ENCODE results near the gene DCAF15. TPM values are rescaled to one million over a fixed set of nuclear protein-coding genes. Genes with fewer than 3 reads are reported as not detected.

Gene DCAF15, protein sequence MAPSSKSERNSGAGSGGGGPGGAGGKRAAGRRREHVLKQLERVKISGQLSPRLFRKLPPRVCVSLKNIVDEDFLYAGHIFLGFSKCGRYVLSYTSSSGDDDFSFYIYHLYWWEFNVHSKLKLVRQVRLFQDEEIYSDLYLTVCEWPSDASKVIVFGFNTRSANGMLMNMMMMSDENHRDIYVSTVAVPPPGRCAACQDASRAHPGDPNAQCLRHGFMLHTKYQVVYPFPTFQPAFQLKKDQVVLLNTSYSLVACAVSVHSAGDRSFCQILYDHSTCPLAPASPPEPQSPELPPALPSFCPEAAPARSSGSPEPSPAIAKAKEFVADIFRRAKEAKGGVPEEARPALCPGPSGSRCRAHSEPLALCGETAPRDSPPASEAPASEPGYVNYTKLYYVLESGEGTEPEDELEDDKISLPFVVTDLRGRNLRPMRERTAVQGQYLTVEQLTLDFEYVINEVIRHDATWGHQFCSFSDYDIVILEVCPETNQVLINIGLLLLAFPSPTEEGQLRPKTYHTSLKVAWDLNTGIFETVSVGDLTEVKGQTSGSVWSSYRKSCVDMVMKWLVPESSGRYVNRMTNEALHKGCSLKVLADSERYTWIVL
- 10 to 100 TPM; 67.7 to 70.6 TPM for total RNA-seq

DNA sequence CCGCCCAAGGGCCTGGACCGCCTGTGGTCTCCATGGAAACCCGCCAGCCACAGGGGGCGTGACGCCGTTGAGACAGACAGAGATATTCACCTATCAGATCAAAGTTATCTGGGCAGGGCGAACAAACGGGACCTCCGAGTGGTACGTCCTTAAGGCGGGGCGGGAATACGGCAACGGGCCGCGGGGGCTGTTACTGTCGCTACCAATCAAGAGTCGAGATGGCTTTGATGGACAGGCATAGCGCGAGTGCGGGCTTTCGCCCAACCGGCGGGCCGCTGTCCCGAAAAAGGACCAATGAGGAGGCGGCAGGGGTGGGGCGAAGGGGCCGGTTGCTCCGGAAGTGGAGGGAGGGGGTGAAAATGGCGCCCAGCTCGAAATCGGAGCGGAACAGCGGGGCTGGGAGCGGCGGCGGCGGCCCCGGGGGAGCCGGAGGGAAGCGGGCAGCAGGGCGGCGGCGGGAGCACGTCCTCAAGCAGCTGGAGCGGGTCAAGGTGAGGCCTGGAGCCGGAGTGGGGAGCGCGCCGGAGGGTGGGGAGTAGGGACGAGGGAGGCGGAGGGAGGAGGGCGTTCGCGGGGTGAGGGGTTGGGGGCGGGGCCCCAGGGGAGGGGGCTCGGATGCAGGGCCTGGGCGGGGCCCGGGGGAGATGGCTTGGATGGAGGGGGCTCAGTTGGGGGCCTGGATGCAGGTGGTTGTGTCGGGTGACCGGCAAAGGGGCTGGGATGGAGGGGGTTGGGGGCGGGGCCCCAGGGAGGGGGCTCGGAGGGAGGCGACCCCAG lies at the start of gene DCAF15:
Gene DCAF15 (plus strand): TSS at position 356 of the 777 bp plus-strand sequence. CDS start 4 bp downstream, at position 360.
- Mint-ChIP-seq H3K27ac (peak within 1 kb of the TSS; percentile 84), H3K36me3 (ENCODE audit: low read depth) (peaks cover 13% of the 10 kb centered on the region), H3K4me3 (peak within 1 kb of the TSS; percentile 96)

DNA sequence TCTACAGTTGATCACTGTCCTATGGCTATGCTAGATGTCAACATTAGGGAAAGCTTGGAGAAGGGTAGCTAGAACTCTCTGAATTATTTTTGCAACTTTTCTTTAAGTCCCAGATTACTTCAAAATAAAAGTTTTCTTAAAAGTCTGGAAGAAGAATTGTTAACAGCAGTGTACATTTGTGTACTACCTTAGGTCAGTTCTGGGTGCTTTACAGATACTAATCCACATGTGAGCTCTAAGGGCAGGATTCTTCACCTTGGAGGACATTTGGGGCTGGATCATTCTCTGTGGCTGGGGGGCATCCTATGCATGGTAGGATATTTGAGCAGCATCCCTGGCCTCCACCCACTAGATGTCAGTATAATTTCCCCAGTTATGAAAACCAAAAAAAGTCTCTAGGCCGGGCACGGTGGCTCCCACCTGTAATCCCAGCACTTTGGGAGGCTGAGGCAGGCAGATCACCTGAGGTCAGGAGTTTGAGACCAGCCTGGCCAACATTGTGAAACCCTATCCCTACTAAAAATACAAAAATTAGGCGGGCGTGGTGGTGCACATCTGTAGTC lies 49.2 kb upstream of the DCAF15 start:
- CTCF ChIA-PET: interaction anchor here (0.6 to 1.7 kb wide), 19 partner anchors 17 to 579 kb away, joined by 3 to 8 read pairs (median 4); partner anchors contain the start of genes IL27RA and RFX1
- no peaks in the 10 kb centered on the region for H3K27me3 Mint-ChIP-seq (ENCODE audit: low read depth)
- peaks cover 30% of the 10 kb centered on the region for H3K4me1 Mint-ChIP-seq (ENCODE audit: low read depth)
- H3K36me3 Mint-ChIP-seq (ENCODE audit: low read depth): peaks cover 5% of the 10 kb centered on the region
- peaks cover 1% of the 10 kb centered on the region for H3K9me3 Mint-ChIP-seq
- intact Hi-C loops (cut with micrococcal nuclease): loop anchor here (2.0 kb wide), 1 partner anchor 146 kb away; no protein-coding TSS in a partner anchor
- no peak overlapping the region for H3K27ac Mint-ChIP-seq
- peak; percentile 58 for DNase-seq
- H3K4me3 Mint-ChIP-seq: no peak overlapping the region

More for the DNA sequence above, at the start of gene DCAF15:
- Mint-ChIP-seq H3K4me1 (ENCODE audit: low read depth) (peaks cover 17% of the 10 kb centered on the region), H3K9me3 (no peaks in the 10 kb centered on the region), H3K27me3 (ENCODE audit: low read depth) (no peaks in the 10 kb centered on the region)
- intact Hi-C loops (cut with micrococcal nuclease): loop anchor here (1.0 to 5.0 kb wide), 10 partner anchors 34 to 222 kb away; partner anchors contain the start of genes BRME1, CC2D1A, MISP3 and RFX1
- CTCF ChIA-PET: interaction anchor here (1.0 to 2.0 kb wide), 4 partner anchors 29 to 122 kb away, joined by 3 to 7 read pairs (median 4); partner anchors contain the start of gene IL27RA
- peak; percentile 100 for DNase-seq

DNA sequence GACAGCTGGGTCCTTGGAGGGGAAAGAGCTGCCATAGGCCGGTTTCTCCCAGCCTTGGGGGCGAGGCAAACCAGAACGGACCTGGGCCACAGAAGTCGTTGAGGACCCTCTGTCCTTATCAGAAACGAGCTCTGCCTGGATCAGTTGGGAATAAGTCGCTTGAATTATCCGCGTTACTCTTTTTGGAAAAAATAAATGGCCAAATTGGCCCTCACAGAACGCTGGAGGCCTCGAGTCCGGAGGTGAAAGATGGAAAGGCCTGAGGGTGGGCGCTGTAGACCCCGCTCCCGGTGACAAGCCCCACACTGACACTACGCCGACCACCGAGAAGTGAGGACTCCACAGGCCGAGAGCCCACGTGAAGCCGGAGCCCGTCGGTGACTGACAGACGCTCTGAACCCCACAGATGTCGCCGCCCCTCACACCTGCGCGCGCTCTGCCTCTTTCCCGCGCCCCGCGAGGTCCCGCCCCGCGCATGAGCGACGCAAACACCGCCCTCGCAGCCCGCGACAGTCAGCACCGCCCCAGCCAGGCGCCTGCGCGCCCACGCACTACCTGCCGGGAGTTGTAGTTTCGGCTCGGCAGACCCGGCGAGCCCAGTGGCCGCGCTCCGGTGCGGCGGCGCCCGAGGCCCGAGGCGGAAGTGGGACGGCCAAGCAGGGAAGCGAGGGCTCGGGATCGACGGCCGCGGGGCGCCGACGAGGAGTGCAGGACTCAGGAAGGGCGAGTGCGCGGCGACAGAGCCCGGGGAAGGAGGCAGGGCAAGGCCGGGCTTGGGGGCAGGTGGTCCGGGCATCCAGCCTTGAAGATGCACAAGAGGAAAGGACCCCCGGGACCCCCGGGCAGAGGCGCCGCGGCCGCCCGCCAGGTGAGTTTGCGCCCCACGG lies 46.4 kb upstream of the DCAF15 start, which contains the start of the genes BRME1 and CC2D1A:
Gene BRME1 (minus strand): TSS at position 484 of the 887 bp plus-strand sequence. CDS start 1,225 bp downstream, outside the sequence.
Gene CC2D1A (plus strand): TSS at position 568 of the 887 bp plus-strand sequence. CDS start 241 bp downstream, at position 809.
- Mint-ChIP-seq H3K9me3 (peaks cover 1% of the 10 kb centered on the region), H3K27ac (peak within 1 kb of the TSS; percentile 88), H3K27me3 (ENCODE audit: low read depth) (no peaks in the 10 kb centered on the region), H3K4me1 (ENCODE audit: low read depth) (peaks cover 30% of the 10 kb centered on the region), H3K36me3 (ENCODE audit: low read depth) (peaks cover 11% of the 10 kb centered on the region), H3K4me3 (peak within 1 kb of the TSS; percentile 86)
- CTCF ChIA-PET: interaction anchor here (0.6 to 1.5 kb wide), 6 partner anchors 25 to 193 kb away, joined by 3 to 5 read pairs (median 4); partner anchors contain the start of gene MISP3
- intact Hi-C loops (cut with micrococcal nuclease): loop anchor here (1.0 to 5.0 kb wide), 3 partner anchors 25 to 126 kb away; partner anchors contain the start of genes DCAF15 and IL27RA
- DNase-seq: peak; percentile 97

DNA sequence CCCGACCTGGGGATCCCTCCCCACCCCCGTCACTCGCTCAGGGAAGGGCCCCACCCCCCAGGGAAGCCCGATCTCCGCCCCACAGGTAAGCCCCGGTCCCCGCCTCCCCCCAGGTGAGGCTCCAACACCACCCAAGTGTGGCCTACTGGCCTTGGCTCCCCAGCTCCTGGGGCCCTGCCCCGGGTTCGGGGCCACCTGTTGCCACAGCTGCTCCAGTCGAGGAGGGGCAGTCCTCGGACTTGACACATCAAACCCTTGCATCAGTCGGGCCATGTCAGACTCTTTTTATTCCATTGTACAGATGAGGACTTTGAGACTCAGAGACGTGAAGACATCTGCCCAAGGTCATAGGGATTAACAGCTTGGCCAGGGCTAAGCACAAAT lies 45.8 kb upstream of the DCAF15 start:
- intact Hi-C loops (cut with micrococcal nuclease): loop anchor here (1.0 to 5.0 kb wide), 3 partner anchors 26 to 126 kb away; partner anchors contain the start of genes DCAF15 and IL27RA
- Mint-ChIP-seq H3K4me1 (ENCODE audit: low read depth) (peaks cover 30% of the 10 kb centered on the region), H3K27ac (no peak overlapping the region), H3K27me3 (ENCODE audit: low read depth) (no peaks in the 10 kb centered on the region), H3K4me3 (peak overlapping the region; percentile 86), H3K9me3 (peaks cover 1% of the 10 kb centered on the region), H3K36me3 (ENCODE audit: low read depth) (peaks cover 12% of the 10 kb centered on the region)
- CTCF ChIA-PET: interaction anchor here (1.0 kb wide), 1 partner anchor 94 kb away, joined by 3 read pairs; no protein-coding TSS in a partner anchor
- peak; percentile 46 for DNase-seq

DNA sequence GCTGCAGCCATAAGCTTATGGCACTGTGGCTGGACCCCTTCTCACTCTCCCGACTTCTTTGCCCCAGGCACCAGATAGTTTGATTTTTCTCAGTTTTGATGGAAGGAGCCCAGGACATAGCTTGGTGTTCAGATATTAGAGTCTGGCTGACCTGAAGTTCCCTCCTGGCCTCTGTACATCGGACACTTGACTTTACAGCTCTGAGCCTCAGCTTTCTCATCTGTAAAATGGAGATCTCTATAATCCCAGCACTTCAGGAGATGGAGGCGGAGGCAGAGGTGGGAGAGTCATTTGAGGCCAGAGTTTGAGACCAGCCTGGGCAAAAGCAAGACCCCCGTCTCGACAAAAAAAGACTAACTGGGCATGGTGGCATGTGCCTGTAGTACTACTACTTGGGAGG lies 45.4 kb upstream of the DCAF15 start:
- Mint-ChIP-seq H3K27ac (no peak overlapping the region), H3K36me3 (ENCODE audit: low read depth) (peaks cover 12% of the 10 kb centered on the region), H3K27me3 (ENCODE audit: low read depth) (no peaks in the 10 kb centered on the region), H3K4me1 (ENCODE audit: low read depth) (peaks cover 30% of the 10 kb centered on the region), H3K4me3 (peak overlapping the region; percentile 86), H3K9me3 (peaks cover 1% of the 10 kb centered on the region)
- intact Hi-C loops (cut with micrococcal nuclease): loop anchor here (1.0 to 5.0 kb wide), 3 partner anchors 26 to 125 kb away; partner anchors contain the start of genes DCAF15 and IL27RA
- no peak for DNase-seq
- CTCF ChIA-PET: interaction anchor here (1.0 kb wide), 1 partner anchor 94 kb away, joined by 3 read pairs; no protein-coding TSS in a partner anchor

DNA sequence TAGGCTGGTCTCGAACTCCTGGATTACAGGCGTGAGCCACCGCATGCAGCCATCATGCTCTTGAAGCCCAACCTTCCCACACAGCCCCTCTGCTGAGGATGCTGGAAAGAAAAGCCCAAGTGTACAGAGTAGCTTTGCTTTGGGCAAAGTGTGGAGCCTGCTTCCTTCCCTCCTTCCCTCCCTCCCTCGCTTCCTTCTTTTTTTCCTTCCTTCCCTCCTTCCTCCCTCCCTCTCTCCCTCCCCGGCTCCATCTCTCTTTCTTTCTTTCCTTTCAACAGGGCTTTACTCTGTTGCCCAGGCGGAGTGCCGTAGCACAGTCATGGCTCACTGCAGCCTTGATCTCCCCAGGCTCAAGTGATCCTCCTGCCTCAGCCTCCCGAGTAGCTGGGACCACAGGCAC lies 43.6 kb upstream of the DCAF15 start:
- CTCF ChIA-PET: no interaction called here
- intact Hi-C loops (cut with micrococcal nuclease): loop anchor here (5.0 kb wide), 1 partner anchor 124 kb away; the partner anchor contains the start of gene IL27RA
- Mint-ChIP-seq H3K27ac (no peak overlapping the region), H3K9me3 (peaks cover 1% of the 10 kb centered on the region), H3K4me1 (ENCODE audit: low read depth) (peaks cover 25% of the 10 kb centered on the region), H3K27me3 (ENCODE audit: low read depth) (no peaks in the 10 kb centered on the region), H3K4me3 (no peak overlapping the region), H3K36me3 (ENCODE audit: low read depth) (peaks cover 15% of the 10 kb centered on the region)
- DNase-seq: no peak

DNA sequence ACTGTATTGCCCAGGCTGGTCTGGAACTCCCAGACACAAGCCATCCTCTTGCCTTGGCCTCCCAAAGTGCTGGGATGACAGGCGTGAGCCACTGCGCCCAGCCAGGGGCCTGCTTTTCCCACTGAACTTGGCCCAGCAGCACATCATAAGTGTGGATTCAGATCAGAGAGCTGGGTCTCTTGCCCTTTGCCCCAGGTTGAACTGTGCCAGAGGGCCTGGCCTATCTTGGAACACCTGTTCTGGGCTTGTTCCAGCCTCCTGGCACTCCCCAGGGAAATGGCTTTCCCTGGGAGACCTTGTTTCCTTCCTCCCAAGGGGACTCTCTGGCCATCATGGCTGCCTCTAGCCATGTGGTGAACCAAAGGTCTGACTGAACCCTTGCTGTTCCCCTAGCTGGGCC lies 42.9 kb upstream of the DCAF15 start:
- H3K9me3 Mint-ChIP-seq: peaks cover 1% of the 10 kb centered on the region
- CTCF ChIA-PET: no interaction called here
- intact Hi-C loops (cut with micrococcal nuclease): loop anchor here (5.0 kb wide), 1 partner anchor 123 kb away; the partner anchor contains the start of gene IL27RA

DNA sequence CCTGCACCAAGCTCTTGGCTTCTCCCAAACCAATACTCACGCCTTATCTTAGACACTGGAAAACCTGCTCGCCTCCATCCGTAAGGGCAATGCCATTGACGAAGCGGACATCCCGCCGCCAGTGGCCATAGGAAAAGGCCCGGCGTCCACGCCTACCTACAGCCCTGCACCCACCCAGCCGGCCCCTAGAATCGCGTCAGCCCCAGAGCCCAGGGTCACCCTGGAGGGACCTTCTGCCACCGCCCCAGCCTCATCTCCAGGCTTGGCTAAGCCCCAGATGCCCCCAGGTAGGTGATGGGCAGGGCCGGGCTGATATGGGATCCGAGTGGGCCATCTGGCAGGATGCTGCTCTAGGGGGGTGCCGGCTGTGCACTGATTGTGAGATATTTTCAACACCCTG lies 39.0 kb upstream of the DCAF15 start:
- no peaks in the 10 kb centered on the region for H3K4me1 Mint-ChIP-seq (ENCODE audit: low read depth)
- no peak overlapping the region for H3K4me3 Mint-ChIP-seq
- peaks cover 12% of the 10 kb centered on the region for H3K36me3 Mint-ChIP-seq (ENCODE audit: low read depth)
- no peak for DNase-seq
- H3K27me3 Mint-ChIP-seq (ENCODE audit: low read depth): no peaks in the 10 kb centered on the region
- CTCF ChIA-PET: no interaction called here
- H3K27ac Mint-ChIP-seq: no peak overlapping the region
- H3K9me3 Mint-ChIP-seq: no peaks in the 10 kb centered on the region
- intact Hi-C loops (cut with micrococcal nuclease): no loop called here

More for the DNA sequence above, 42.9 kb upstream of the DCAF15 start:
- Mint-ChIP-seq H3K4me3 (no peak overlapping the region), H3K27me3 (ENCODE audit: low read depth) (no peaks in the 10 kb centered on the region), H3K4me1 (ENCODE audit: low read depth) (peaks cover 19% of the 10 kb centered on the region), H3K36me3 (ENCODE audit: low read depth) (peaks cover 13% of the 10 kb centered on the region), H3K27ac (no peak overlapping the region)
- DNase-seq: no peak

DNA sequence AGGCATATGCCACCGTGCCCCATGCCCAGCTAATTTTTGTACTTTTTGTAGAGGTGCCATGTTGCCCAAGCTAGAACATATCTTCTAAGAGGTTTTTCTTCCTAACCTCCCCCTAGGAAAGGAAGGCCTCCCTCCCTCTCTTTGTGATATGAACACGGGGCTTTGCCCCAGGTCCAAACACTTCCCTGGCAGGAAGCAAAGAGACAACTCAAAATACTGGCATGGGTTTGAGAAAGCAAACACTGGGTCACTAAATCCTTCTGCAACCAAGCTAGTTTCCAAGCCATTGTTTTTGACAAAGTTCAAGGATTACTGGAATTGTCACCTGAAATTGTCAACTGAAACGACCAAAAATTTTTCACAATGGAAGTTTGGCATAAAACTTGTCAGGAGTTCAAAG lies 37.5 kb upstream of the DCAF15 start:
- CTCF ChIA-PET: no interaction called here
- Mint-ChIP-seq H3K9me3 (no peaks in the 10 kb centered on the region), H3K4me3 (no peak overlapping the region), H3K27ac (no peak overlapping the region), H3K27me3 (ENCODE audit: low read depth) (no peaks in the 10 kb centered on the region), H3K36me3 (ENCODE audit: low read depth) (peaks cover 11% of the 10 kb centered on the region), H3K4me1 (ENCODE audit: low read depth) (no peaks in the 10 kb centered on the region)
- intact Hi-C loops (cut with micrococcal nuclease): no loop called here
- DNase-seq: no peak

DNA sequence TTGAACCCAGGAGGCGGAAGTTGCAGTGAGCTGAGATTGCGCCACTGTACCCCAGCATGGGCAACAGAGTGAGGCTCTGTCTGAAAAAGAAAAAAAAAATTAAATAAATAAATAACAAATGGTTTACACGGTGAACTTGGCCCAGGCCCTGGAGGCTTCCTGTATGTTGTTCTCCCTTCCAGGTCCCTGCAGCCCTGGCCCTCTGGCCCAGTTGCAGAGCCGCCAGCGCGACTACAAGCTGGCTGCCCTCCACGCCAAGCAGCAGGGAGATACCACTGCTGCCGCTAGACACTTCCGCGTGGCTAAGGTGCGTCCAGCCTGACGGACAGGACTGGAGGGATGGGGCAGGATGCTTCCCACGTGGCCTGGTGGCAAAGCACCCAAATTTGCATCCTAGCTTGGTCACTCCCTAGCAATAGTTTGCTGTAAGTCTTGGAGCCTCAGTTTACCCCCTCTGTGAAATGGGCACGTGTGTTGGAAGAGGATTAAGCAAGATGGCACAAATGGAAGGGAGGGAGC lies 34.4 kb upstream of the DCAF15 start:
- Mint-ChIP-seq H3K27ac (no peak overlapping the region), H3K4me1 (ENCODE audit: low read depth) (no peaks in the 10 kb centered on the region), H3K36me3 (ENCODE audit: low read depth) (peaks cover 30% of the 10 kb centered on the region), H3K9me3 (peaks cover 4% of the 10 kb centered on the region), H3K27me3 (ENCODE audit: low read depth) (no peaks in the 10 kb centered on the region), H3K4me3 (no peak overlapping the region)
- CTCF ChIA-PET: interaction anchor here (0.6 kb wide), 1 partner anchor 153 kb away, joined by 3 read pairs; no protein-coding TSS in a partner anchor
- intact Hi-C loops (cut with micrococcal nuclease): no loop called here
- DNase-seq: no peak
